WTC11 (cell line): ENCODE data around the gene SGO2.

Source experiments
- KAT7 ChIP-seq: sonication (generic); formaldehyde crosslinking; IDR thresholded peaks from 2 replicates; pipeline ENCODE4 v1.8.1; 2023; ENCODE audit warnings: missing genetic modification reagents, mild to moderate bottlenecking, borderline replicate concordance
- TF ChIP-seq, protein P1 (sequence below): sonication (generic); formaldehyde crosslinking; conservative IDR thresholded peaks from 2 replicates; pipeline ENCODE4 v1.8.1; 2022; ENCODE audit warnings: mild to moderate bottlenecking, missing genetic modification reagents
- TF ChIP-seq, protein P2 (sequence below): fragments of 200-600 bp; IDR thresholded peaks from 2 replicates; pipeline ENCODE4 v1.8.0; 2022; ENCODE audit warnings: antibody characterized with exemption
- TF ChIP-seq, protein P3 (sequence below): sonication (generic); formaldehyde crosslinking; IDR thresholded peaks from 2 replicates; pipeline ENCODE4 v1.8.0; 2023; ENCODE audit warnings: mild to moderate bottlenecking, missing genetic modification reagents

DNA sequence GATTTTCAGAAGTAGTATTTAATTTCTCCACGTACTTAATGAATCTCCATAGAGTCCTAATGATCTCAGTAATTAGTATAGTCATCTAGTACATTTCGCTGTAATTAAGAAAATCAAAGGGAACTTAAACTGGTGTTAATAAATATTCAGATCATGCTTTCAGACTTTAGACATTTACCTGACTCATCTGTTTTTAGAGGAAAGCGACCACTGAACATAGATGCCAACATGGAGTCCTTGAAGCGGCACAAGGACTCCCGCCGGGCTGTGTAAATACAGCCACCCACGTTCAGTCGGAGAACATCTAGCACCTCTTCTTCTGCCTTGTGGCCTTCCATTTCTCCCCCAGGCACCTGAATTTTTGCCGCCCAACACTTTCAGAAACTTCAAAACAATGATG lies 19.3 kb upstream of the SGO2 start:
- TF ChIP-seq KAT7: no peak
- TF ChIP-seq, protein P1, sequence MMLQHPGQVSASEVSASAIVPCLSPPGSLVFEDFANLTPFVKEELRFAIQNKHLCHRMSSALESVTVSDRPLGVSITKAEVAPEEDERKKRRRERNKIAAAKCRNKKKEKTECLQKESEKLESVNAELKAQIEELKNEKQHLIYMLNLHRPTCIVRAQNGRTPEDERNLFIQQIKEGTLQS: no peak
- TF ChIP-seq, protein P2, sequence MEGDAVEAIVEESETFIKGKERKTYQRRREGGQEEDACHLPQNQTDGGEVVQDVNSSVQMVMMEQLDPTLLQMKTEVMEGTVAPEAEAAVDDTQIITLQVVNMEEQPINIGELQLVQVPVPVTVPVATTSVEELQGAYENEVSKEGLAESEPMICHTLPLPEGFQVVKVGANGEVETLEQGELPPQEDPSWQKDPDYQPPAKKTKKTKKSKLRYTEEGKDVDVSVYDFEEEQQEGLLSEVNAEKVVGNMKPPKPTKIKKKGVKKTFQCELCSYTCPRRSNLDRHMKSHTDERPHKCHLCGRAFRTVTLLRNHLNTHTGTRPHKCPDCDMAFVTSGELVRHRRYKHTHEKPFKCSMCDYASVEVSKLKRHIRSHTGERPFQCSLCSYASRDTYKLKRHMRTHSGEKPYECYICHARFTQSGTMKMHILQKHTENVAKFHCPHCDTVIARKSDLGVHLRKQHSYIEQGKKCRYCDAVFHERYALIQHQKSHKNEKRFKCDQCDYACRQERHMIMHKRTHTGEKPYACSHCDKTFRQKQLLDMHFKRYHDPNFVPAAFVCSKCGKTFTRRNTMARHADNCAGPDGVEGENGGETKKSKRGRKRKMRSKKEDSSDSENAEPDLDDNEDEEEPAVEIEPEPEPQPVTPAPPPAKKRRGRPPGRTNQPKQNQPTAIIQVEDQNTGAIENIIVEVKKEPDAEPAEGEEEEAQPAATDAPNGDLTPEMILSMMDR: no peak
- TF ChIP-seq, protein P3, sequence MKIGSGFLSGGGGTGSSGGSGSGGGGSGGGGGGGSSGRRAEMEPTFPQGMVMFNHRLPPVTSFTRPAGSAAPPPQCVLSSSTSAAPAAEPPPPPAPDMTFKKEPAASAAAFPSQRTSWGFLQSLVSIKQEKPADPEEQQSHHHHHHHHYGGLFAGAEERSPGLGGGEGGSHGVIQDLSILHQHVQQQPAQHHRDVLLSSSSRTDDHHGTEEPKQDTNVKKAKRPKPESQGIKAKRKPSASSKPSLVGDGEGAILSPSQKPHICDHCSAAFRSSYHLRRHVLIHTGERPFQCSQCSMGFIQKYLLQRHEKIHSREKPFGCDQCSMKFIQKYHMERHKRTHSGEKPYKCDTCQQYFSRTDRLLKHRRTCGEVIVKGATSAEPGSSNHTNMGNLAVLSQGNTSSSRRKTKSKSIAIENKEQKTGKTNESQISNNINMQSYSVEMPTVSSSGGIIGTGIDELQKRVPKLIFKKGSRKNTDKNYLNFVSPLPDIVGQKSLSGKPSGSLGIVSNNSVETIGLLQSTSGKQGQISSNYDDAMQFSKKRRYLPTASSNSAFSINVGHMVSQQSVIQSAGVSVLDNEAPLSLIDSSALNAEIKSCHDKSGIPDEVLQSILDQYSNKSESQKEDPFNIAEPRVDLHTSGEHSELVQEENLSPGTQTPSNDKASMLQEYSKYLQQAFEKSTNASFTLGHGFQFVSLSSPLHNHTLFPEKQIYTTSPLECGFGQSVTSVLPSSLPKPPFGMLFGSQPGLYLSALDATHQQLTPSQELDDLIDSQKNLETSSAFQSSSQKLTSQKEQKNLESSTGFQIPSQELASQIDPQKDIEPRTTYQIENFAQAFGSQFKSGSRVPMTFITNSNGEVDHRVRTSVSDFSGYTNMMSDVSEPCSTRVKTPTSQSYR: no peak
